ENCODE measurements around the gene HSPA1A. TPM values are rescaled to one million over a fixed set of nuclear protein-coding genes. Genes with fewer than 3 reads are reported as not detected.

HSPA1A gene
- total and polyA plus RNA-seq, 9 of the 15 experiments (the other 6 are each of a cell fraction or from before 2014, with no cell fraction given), result 2.2 to 273 (median 107) TPM

DNA sequence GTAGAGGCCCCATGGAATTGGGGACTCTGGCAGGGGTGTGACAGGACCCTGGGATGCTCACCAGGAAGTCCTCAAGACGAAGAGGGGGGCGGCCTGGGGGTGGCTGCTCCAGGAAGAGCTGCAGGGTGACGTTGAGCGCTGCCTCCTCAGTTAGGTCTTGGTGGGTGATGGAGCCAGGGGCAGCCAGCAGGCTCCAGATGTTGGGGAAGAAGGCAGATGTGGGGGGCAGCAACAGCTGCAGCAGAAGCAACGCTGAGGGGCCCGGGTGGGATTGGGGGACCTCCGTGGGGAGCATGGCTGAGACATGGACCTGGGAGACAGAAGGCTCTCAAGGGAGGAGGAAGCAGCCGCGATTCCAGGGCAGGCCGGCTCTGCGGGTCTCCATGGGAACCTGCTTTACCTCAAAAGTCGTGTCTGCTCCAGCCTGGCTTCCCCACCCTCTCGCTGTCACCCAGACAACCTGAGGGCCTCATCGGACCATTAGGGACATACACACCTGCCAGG, 38.8 kb upstream of the HSPA1A start (continued):
- TF ChIP-seq, protein P1, sequence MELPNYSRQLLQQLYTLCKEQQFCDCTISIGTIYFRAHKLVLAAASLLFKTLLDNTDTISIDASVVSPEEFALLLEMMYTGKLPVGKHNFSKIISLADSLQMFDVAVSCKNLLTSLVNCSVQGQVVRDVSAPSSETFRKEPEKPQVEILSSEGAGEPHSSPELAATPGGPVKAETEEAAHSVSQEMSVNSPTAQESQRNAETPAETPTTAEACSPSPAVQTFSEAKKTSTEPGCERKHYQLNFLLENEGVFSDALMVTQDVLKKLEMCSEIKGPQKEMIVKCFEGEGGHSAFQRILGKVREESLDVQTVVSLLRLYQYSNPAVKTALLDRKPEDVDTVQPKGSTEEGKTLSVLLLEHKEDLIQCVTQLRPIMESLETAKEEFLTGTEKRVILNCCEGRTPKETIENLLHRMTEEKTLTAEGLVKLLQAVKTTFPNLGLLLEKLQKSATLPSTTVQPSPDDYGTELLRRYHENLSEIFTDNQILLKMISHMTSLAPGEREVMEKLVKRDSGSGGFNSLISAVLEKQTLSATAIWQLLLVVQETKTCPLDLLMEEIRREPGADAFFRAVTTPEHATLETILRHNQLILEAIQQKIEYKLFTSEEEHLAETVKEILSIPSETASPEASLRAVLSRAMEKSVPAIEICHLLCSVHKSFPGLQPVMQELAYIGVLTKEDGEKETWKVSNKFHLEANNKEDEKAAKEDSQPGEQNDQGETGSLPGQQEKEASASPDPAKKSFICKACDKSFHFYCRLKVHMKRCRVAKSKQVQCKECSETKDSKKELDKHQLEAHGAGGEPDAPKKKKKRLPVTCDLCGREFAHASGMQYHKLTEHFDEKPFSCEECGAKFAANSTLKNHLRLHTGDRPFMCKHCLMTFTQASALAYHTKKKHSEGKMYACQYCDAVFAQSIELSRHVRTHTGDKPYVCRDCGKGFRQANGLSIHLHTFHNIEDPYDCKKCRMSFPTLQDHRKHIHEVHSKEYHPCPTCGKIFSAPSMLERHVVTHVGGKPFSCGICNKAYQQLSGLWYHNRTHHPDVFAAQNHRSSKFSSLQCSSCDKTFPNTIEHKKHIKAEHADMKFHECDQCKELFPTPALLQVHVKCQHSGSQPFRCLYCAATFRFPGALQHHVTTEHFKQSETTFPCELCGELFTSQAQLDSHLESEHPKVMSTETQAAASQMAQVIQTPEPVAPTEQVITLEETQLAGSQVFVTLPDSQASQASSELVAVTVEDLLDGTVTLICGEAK (IDR thresholded peaks at IDR 0.05), result peak; percentile 57; the same call in 1 of the 2 replicates
- TF ChIP-seq, protein P1 (CRISPR knock-in tag; IDR thresholded peaks at IDR 0.05), result no peak
- no peak for TF ChIP-seq ZNF217 (CRISPR knock-in tag; IDR thresholded peaks at IDR 0.05)
- no peak for TF ChIP-seq HMG20B (CRISPR knock-in tag; IDR thresholded peaks at IDR 0.05)
- no peak for TF ChIP-seq IFI16 (CRISPR knock-in tag; IDR thresholded peaks at IDR 0.05)
- no peak for TF ChIP-seq FOSL1 (tag; conservative IDR thresholded peaks at IDR 0.05)
- TF ChIP-seq, protein P2, sequence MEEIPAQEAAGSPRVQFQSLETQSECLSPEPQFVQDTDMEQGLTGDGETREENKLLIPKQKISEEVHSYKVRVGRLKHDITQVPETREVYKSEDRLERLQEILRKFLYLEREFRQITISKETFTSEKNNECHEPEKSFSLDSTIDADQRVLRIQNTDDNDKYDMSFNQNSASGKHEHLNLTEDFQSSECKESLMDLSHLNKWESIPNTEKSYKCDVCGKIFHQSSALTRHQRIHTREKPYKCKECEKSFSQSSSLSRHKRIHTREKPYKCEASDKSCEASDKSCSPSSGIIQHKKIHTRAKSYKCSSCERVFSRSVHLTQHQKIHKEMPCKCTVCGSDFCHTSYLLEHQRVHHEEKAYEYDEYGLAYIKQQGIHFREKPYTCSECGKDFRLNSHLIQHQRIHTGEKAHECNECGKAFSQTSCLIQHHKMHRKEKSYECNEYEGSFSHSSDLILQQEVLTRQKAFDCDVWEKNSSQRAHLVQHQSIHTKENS (CRISPR knock-in tag; IDR thresholded peaks at IDR 0.05), result no peak
